ENCODE results near the gene RFX2. TPM values are rescaled to one million over a fixed set of nuclear protein-coding genes. Genes with fewer than 3 reads are reported as not detected.

The RFX2 gene
- total RNA-seq, 2 donors from 2014 or later, result 12.7 to 16.1 TPM

DNA sequence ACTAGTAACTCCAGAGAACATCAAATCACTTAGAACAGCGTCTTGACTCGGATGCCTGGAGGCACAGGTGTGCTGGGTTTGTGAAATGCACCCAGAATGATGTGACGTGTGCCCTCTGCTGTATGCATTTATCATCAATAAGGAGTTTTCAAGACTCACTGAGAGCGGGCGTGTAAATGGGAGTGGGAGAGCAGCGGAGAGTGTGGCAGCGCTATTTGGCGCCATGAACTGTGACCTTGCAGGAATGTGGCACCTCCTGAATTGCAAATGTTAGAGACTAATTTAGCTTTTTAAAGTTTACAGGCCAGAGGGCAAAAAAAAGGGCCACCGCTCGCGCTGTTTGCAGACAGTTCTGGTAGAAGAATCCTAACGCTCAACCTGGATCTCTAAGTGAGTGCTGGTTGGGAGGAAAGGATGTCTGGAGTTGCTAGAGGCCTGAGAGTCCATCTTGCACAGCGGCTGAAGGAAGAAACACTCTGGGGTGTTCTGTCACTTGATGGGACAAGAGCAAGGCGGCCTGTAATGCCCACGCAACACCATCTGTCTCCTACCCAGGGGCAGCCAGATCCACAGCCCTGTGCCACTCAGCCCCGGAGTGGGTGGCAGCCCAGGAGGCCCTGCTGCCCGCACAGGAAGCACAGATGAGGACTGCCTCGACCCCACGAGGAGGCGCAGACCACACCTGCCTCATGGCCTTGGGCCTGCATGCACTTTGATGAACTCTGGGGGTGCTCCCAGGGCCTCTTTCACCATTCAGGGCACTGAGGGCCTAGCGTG is 152.0 kb downstream of the RFX2 start:
- Histone ChIP-seq H3K4me1 (peaks cover 0 to 100% of the 10 kb centered on the region in 2 donors), H3K4me3 (no peak overlapping the region), H3K27ac (peak overlapping the region; percentile 79 to 86), H3K27me3 (no peaks in the 10 kb centered on the region), H3K9me3 (no peaks in the 10 kb centered on the region), H3K36me3 (no peaks in the 10 kb centered on the region)
- TF ChIP-seq, protein P1, sequence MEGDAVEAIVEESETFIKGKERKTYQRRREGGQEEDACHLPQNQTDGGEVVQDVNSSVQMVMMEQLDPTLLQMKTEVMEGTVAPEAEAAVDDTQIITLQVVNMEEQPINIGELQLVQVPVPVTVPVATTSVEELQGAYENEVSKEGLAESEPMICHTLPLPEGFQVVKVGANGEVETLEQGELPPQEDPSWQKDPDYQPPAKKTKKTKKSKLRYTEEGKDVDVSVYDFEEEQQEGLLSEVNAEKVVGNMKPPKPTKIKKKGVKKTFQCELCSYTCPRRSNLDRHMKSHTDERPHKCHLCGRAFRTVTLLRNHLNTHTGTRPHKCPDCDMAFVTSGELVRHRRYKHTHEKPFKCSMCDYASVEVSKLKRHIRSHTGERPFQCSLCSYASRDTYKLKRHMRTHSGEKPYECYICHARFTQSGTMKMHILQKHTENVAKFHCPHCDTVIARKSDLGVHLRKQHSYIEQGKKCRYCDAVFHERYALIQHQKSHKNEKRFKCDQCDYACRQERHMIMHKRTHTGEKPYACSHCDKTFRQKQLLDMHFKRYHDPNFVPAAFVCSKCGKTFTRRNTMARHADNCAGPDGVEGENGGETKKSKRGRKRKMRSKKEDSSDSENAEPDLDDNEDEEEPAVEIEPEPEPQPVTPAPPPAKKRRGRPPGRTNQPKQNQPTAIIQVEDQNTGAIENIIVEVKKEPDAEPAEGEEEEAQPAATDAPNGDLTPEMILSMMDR (IDR thresholded peaks at IDR 0.05), result no peak
- DNase-seq (ENCODE audit: low spot score), result no peak

DNA sequence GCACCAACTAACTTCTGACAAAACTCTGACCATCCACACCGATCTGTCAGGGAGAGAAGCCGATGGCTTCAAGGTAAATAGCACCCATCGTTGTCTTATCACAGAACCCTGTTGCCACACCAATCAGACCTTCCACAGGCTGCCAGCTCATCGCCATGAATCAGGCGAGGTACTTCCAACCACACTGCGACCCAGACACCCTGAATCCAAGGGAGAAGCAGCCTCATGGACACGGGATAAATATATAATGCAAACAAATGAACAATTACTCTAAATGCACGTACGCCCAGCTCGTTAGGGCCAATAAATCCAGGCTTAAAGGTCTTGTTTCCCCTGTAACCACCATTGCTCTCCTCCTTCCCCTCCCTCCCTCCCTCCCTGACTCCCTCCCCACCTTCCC is 153.1 kb downstream of the RFX2 start:
- no peaks in the 10 kb centered on the region for H3K27me3 ChIP-seq
- peak overlapping the region; percentile 79 to 86 for H3K27ac ChIP-seq
- no peak for DNase-seq (ENCODE audit: low spot score)
- no peaks in the 10 kb centered on the region for H3K36me3 ChIP-seq
- TF ChIP-seq, protein P1 (IDR thresholded peaks at IDR 0.05), result no peak
- peaks cover 0 to 100% of the 10 kb centered on the region in 2 donors for H3K4me1 ChIP-seq
- no peak overlapping the region for H3K4me3 ChIP-seq
- no peaks in the 10 kb centered on the region for H3K9me3 ChIP-seq

DNA sequence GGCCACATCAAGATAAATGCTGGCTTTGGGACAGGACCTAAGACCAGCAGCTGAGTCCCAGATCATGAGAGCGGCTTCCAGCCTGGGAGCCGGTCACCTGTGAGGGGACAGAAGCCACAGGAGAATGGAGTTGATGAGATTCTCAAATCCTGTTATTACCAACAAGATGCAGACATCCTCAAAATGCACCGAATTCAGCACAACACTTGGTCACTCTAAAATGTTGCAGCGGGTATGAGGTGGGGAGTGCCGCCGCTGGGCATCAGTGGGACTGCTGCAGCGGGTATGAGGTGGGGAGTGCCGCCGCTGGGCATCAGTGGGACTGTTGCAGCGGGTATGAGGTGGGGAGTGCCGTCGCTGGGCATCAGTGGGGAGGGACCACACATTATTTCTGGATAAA is 153.6 kb downstream of the RFX2 start:
- TF ChIP-seq, protein P1 (IDR thresholded peaks at IDR 0.05), result no peak
- no peaks in the 10 kb centered on the region for H3K27me3 ChIP-seq
- no peak for DNase-seq (ENCODE audit: low spot score)
- H3K9me3 ChIP-seq, result no peaks in the 10 kb centered on the region
- peaks cover 0 to 100% of the 10 kb centered on the region in 2 donors for H3K4me1 ChIP-seq
- H3K27ac ChIP-seq, result peak overlapping the region; percentile 79 to 86
- H3K36me3 ChIP-seq, result no peaks in the 10 kb centered on the region
- H3K4me3 ChIP-seq, result no peak overlapping the region

DNA sequence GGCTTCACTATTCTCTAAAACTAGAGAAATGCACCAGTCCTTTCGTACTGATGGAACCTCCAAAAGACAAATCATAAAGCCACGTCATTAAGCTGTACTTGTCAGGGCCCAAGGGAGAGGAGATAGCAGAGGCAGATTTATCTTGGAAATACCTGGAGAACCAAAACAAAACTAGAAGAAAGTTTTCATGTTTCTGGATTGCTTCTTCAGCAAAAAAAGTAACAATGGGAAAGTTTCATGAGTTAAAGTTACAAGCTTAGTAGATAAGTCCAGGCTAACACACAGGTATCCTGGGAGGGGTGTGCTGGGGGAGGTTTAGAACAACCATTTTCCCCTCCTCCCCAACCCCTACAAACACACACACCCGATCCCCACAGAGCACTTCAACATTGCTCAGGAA is 154.0 kb downstream of the RFX2 start:
- no peak for DNase-seq (ENCODE audit: low spot score)
- TF ChIP-seq, protein P1 (IDR thresholded peaks at IDR 0.05), result no peak
- no peaks in the 10 kb centered on the region for H3K9me3 ChIP-seq
- H3K36me3 ChIP-seq, result no peaks in the 10 kb centered on the region
- H3K27me3 ChIP-seq, result no peaks in the 10 kb centered on the region
- no peak overlapping the region for H3K4me3 ChIP-seq
- H3K27ac ChIP-seq, result peak overlapping the region; percentile 79 to 86
- peaks cover 0 to 100% of the 10 kb centered on the region in 2 donors for H3K4me1 ChIP-seq

DNA sequence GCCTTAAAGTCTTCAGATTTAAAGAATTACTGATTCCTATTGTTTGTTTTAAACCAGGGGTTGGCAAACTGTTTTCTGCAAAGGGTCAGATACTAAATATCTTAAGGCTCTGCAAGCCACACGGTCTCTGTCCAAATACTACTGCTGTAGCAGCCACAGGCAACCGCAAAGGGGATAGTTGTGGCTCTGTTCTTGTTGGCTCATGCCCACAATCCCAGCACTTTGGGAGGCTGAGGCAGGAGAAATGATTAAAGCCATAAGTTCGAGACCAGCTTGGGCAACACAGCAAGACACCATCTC is 154.7 kb downstream of the RFX2 start:
- TF ChIP-seq, protein P1 (IDR thresholded peaks at IDR 0.05), result no peak
- Histone ChIP-seq H3K9me3 (no peaks in the 10 kb centered on the region), H3K36me3 (no peaks in the 10 kb centered on the region), H3K27ac (peak overlapping the region; percentile 85 to 86), H3K4me1 (peaks cover 0 to 100% of the 10 kb centered on the region in 2 donors), H3K27me3 (no peaks in the 10 kb centered on the region), H3K4me3 (no peak overlapping the region)
- DNase-seq (ENCODE audit: low spot score), result no peak

DNA sequence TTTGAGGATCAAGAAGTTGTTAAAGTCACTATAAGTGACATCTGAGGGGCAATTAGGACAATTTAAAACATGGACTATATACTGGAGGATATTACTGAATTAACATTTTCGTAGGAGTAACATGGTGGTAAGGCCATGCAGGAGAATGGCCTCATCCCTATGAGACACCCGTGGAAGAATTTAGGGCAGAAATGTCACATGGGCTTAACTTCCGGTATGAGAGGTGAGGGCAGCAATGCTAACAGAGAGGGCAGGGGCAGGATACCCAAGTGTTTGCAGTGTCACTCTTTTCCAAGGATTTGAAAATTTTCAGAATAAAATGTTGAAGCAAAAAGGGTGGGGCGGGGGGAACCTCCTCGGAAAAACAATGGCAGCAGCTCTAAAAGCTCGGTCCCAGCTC is 156.0 kb downstream of the RFX2 start:
- Histone ChIP-seq H3K27me3 (no peaks in the 10 kb centered on the region), H3K36me3 (no peaks in the 10 kb centered on the region), H3K4me3 (peak overlapping the region in 1 of 2 donors; percentile 17), H3K27ac (peak overlapping the region; percentile 85 to 86), H3K4me1 (peaks cover 0 to 100% of the 10 kb centered on the region in 2 donors), H3K9me3 (no peaks in the 10 kb centered on the region)
- TF ChIP-seq, protein P1 (IDR thresholded peaks at IDR 0.05), result no peak
- no peak for DNase-seq (ENCODE audit: low spot score)
